ENCODE data around the gene SREK1.

The SREK1 gene

GRCh38 chr5:66139318-66139712, 4.8 kb upstream of the SREK1 start:
- no peaks in the 10 kb centered on the region for H3K27me3 ChIP-seq (ENCODE audit: insufficient read depth, low read depth, severe bottlenecking)
- no peak overlapping the region for H3K4me3 ChIP-seq (ENCODE audit: low read depth, low read length)
- no peak overlapping the region for H3K27ac ChIP-seq
- H3K36me3 ChIP-seq, result no peaks in the 10 kb centered on the region; the same call in 1 of the 2 replicates
- no peak for TF ChIP-seq CTCF (IDR thresholded peaks at IDR 0.05; ENCODE audit: low read depth, low read length)
- DNase-seq, result no peak
- H3K9me3 ChIP-seq (ENCODE audit: severe bottlenecking), result no peaks in the 10 kb centered on the region

- no peak for DNase-seq
- Histone ChIP-seq H3K4me3 (ENCODE audit: low read depth, low read length) (no peak overlapping the region), H3K27me3 (ENCODE audit: insufficient read depth, low read depth, severe bottlenecking) (no peaks in the 10 kb centered on the region), H3K27ac (no peak overlapping the region), H3K9me3 (ENCODE audit: severe bottlenecking) (no peaks in the 10 kb centered on the region), H3K36me3 (peaks cover 16% of the 10 kb centered on the region)
- no peak for TF ChIP-seq CTCF (IDR thresholded peaks at IDR 0.05; ENCODE audit: low read depth, low read length)
These were observed 1.7 kb upstream of the SREK1 start for GRCh38 chr5:66142417-66142816.

- Histone ChIP-seq H3K9me3 (ENCODE audit: severe bottlenecking) (no peaks in the 10 kb centered on the region), H3K4me3 (ENCODE audit: low read depth, low read length) (peak overlapping the region; percentile 88), H3K27ac (peak overlapping the region; percentile 100), H3K36me3 (peaks cover 16% of the 10 kb centered on the region), H3K27me3 (ENCODE audit: insufficient read depth, low read depth, severe bottlenecking) (no peaks in the 10 kb centered on the region)
- no peak for TF ChIP-seq CTCF (IDR thresholded peaks at IDR 0.05; ENCODE audit: low read depth, low read length)
- DNase-seq, result no peak
These were observed 527 bp upstream of the SREK1 start for GRCh38 chr5:66143473-66144073.

- Histone ChIP-seq H3K9me3 (ENCODE audit: severe bottlenecking) (no peaks in the 10 kb centered on the region), H3K4me3 (ENCODE audit: low read depth, low read length) (peak overlapping the region; percentile 88), H3K27ac (peak overlapping the region; percentile 100), H3K36me3 (peaks cover 16% of the 10 kb centered on the region), H3K27me3 (ENCODE audit: insufficient read depth, low read depth, severe bottlenecking) (no peaks in the 10 kb centered on the region)
- no peak for TF ChIP-seq CTCF (IDR thresholded peaks at IDR 0.05; ENCODE audit: low read depth, low read length)
- DNase-seq, result no peak
These were observed 812 bp downstream of the SREK1 start for GRCh38 chr5:66144834-66145390.

GRCh38 chr5:66145737-66146136, 1.6 kb downstream of the SREK1 start:
- H3K9me3 ChIP-seq (ENCODE audit: severe bottlenecking), result no peaks in the 10 kb centered on the region
- no peak for TF ChIP-seq CTCF (IDR thresholded peaks at IDR 0.05; ENCODE audit: low read depth, low read length)
- H3K27ac ChIP-seq, result peak overlapping the region; percentile 100; the same call in 1 of the 2 replicates
- peaks cover 16% of the 10 kb centered on the region for H3K36me3 ChIP-seq
- H3K27me3 ChIP-seq (ENCODE audit: insufficient read depth, low read depth, severe bottlenecking), result no peaks in the 10 kb centered on the region
- no peak for DNase-seq
- peak overlapping the region; percentile 88 for H3K4me3 ChIP-seq (ENCODE audit: low read depth, low read length)

GRCh38 chr5:66149950-66150349, 5.8 kb downstream of the SREK1 start:
- Histone ChIP-seq H3K9me3 (ENCODE audit: severe bottlenecking) (no peaks in the 10 kb centered on the region), H3K36me3 (peaks cover 21% of the 10 kb centered on the region), H3K4me3 (ENCODE audit: low read depth, low read length) (no peak overlapping the region), H3K27ac (no peak overlapping the region), H3K27me3 (ENCODE audit: insufficient read depth, low read depth, severe bottlenecking) (no peaks in the 10 kb centered on the region)
- no peak for TF ChIP-seq CTCF (IDR thresholded peaks at IDR 0.05; ENCODE audit: low read depth, low read length)
- DNase-seq, result no peak
